GM08714 (cell line): ENCODE measurements around the gene WRAP53.

Source experiments
- H3K4me3 ChIP-seq: fragments of 200-500 bp; sonication (Bioruptor generic); 2 replicates; pipeline ENCODE4 v1.5.1; 2014; ENCODE audit warnings: mild to moderate bottlenecking, low read length, inconsistent platforms
- ZNF274 ChIP-seq: IDR thresholded peaks from 2 replicates; pipeline ENCODE4 v1.6.1; 2012; ENCODE audit warnings: mild to moderate bottlenecking, low read depth, low read length

WRAP53 gene

GRCh38 chr17:7732981-7733539 is 44.8 kb downstream of the WRAP53 start:
- TF ChIP-seq ZNF274 = no peak
- H3K4me3 ChIP-seq = no peak overlapping the region

- no peak for TF ChIP-seq ZNF274
- no peak overlapping the region for H3K4me3 ChIP-seq
Measured at GRCh38 chr17:7737601-7738000, 49.3 kb downstream of the WRAP53 start.

- H3K4me3 ChIP-seq = no peak overlapping the region
- TF ChIP-seq ZNF274 = no peak
Measured at GRCh38 chr17:7739746-7740145, 51.5 kb downstream of the WRAP53 start.

DNA sequence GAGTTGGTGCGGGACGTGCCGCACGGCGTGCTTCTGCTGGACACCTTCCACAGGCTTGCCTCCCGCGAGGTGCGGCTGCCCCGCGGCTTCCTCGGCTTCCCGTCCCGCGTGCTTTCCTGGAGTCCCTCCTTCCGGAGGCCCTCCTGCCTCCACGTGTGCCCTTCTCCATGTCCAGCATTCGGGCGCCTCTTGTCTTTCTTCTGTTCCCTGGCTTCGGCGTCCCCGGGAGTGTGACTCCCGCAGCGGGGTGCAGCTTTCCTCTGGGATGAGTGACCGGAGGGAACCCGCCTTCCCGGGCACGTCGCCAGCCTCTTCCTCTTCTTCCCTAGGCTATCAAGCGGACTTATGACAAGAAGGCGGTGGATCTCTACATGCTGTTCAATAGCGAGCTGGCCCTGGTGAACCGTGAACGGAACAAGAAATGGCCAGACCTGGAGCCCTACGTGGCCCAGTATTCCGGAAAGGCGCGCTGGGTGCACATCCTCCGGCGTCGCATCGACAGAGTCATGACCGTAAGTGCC is 52.3 kb downstream of the WRAP53 start:
- no peak overlapping the region for H3K4me3 ChIP-seq
- no peak for TF ChIP-seq ZNF274

DNA sequence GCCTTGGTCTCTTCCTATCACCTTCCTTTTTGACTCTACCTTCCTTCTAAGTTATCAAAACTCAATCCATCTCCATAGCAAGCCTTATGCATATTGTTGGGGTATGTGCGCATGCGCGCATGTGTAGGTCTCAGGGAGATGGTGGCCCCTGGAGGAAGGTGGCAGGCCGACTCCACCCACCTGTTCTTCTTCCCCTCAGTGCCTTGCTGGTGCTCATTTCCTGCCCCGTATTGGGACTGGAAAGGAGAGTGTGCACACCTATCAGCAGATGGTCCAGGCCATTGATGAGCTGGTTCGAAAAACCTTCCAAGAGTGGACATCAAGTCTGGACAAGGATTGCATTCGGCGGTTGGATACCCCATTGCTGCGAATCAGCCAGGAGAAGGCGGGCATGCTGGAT is 54.5 kb downstream of the WRAP53 start:
- no peak for TF ChIP-seq ZNF274
- no peak overlapping the region for H3K4me3 ChIP-seq

GRCh38 chr17:7744416-7744815 is 56.1 kb downstream of the WRAP53 start:
- no peak for TF ChIP-seq ZNF274

GRCh38 chr17:7745748-7746470 is 57.6 kb downstream of the WRAP53 start:
- TF ChIP-seq ZNF274 = no peak
- H3K4me3 ChIP-seq = no peak overlapping the region

More at GRCh38 chr17:7744416-7744815, 56.1 kb downstream of the WRAP53 start:
- no peak overlapping the region for H3K4me3 ChIP-seq

GRCh38 chr17:7747635-7748071 is 59.4 kb downstream of the WRAP53 start:
- TF ChIP-seq ZNF274 = no peak
- no peak overlapping the region for H3K4me3 ChIP-seq

GRCh38 chr17:7748076-7748775 is 59.9 kb downstream of the WRAP53 start:
- H3K4me3 ChIP-seq = no peak overlapping the region
- TF ChIP-seq ZNF274 = no peak

GRCh38 chr17:7750321-7750821 is 62.1 kb downstream of the WRAP53 start:
- no peak for TF ChIP-seq ZNF274
- no peak overlapping the region for H3K4me3 ChIP-seq
